Measurements from ENCODE around the gene HHIPL1.

The HHIPL1 gene

GRCh38 chr14:99679543-99679942 lies 34.6 kb downstream of the HHIPL1 start:
- no peak overlapping the region for H2AFZ ChIP-seq (ENCODE audit: low read depth, low read length)
- TF ChIP-seq CTCF (IDR thresholded peaks at IDR 0.05; ENCODE audit: low read depth, low read length) (no peak), EZH2phosphoT487 (IDR thresholded peaks at IDR 0.05; ENCODE audit: low read depth) (no peak)
- H3K27ac ChIP-seq (ENCODE audit: low read length), result no peak overlapping the region
- H3K9me3 ChIP-seq (ENCODE audit: insufficient read depth, low read length), result no peaks in the 10 kb centered on the region; the same call in 1 of the 2 replicates
- H3K4me3 ChIP-seq (ENCODE audit: low read length), result no peak overlapping the region
- H4K20me1 ChIP-seq (ENCODE audit: insufficient read depth, low read length), result no peaks in the 10 kb centered on the region
- peaks cover under 1% of the 10 kb centered on the region; the same call in 1 of the 2 replicates for H3K4me1 ChIP-seq (ENCODE audit: low read length)
- no peaks in the 10 kb centered on the region for H3K27me3 ChIP-seq (ENCODE audit: low read depth, low read length)
- no peaks in the 10 kb centered on the region for H3K79me2 ChIP-seq (ENCODE audit: low read length)
- H3K9ac ChIP-seq (ENCODE audit: low read length), result no peak overlapping the region
- no peak overlapping the region for H3K4me2 ChIP-seq (ENCODE audit: low read length)
- no peaks in the 10 kb centered on the region for H3K36me3 ChIP-seq (replicated peaks; ENCODE audit: low read depth, low read length)

GRCh38 chr14:99679996-99680395 lies 35.1 kb downstream of the HHIPL1 start:
- Histone ChIP-seq H3K4me2 (ENCODE audit: low read length) (no peak overlapping the region), H3K9ac (ENCODE audit: low read length) (no peak overlapping the region), H3K4me1 (ENCODE audit: low read length) (peaks cover 3% of the 10 kb centered on the region; the same call in 1 of the 2 replicates), H4K20me1 (ENCODE audit: insufficient read depth, low read length) (no peaks in the 10 kb centered on the region), H2AFZ (ENCODE audit: low read depth, low read length) (no peak overlapping the region), H3K27me3 (ENCODE audit: low read depth, low read length) (peaks cover 3% of the 10 kb centered on the region; the same call in 1 of the 2 replicates), H3K4me3 (ENCODE audit: low read length) (no peak overlapping the region), H3K9me3 (ENCODE audit: insufficient read depth, low read length) (no peaks in the 10 kb centered on the region; the same call in 1 of the 2 replicates), H3K36me3 (replicated peaks; ENCODE audit: low read depth, low read length) (no peaks in the 10 kb centered on the region), H3K27ac (ENCODE audit: low read length) (no peak overlapping the region), H3K79me2 (ENCODE audit: low read length) (no peaks in the 10 kb centered on the region)
- TF ChIP-seq CTCF (IDR thresholded peaks at IDR 0.05; ENCODE audit: low read depth, low read length) (no peak), EZH2phosphoT487 (IDR thresholded peaks at IDR 0.05; ENCODE audit: low read depth) (no peak)

- Histone ChIP-seq H3K9ac (ENCODE audit: low read length) (no peak overlapping the region), H3K27me3 (ENCODE audit: low read depth, low read length) (peaks cover 13% of the 10 kb centered on the region), H3K9me3 (ENCODE audit: insufficient read depth, low read length) (no peaks in the 10 kb centered on the region; the same call in 1 of the 2 replicates), H2AFZ (ENCODE audit: low read depth, low read length) (no peak overlapping the region), H3K79me2 (ENCODE audit: low read length) (no peaks in the 10 kb centered on the region), H3K4me3 (ENCODE audit: low read length) (no peak overlapping the region), H3K4me2 (ENCODE audit: low read length) (no peak overlapping the region), H3K4me1 (ENCODE audit: low read length) (peaks cover 3% of the 10 kb centered on the region; the same call in 1 of the 2 replicates), H4K20me1 (ENCODE audit: insufficient read depth, low read length) (no peaks in the 10 kb centered on the region), H3K36me3 (replicated peaks; ENCODE audit: low read depth, low read length) (no peaks in the 10 kb centered on the region), H3K27ac (ENCODE audit: low read length) (no peak overlapping the region)
- TF ChIP-seq EZH2phosphoT487 (IDR thresholded peaks at IDR 0.05; ENCODE audit: low read depth), result no peak
- TF ChIP-seq CTCF (IDR thresholded peaks at IDR 0.05; ENCODE audit: low read depth, low read length), result no peak
These were observed 36.3 kb downstream of the HHIPL1 start for GRCh38 chr14:99681101-99681831.

GRCh38 chr14:99681832-99682148 lies 36.9 kb downstream of the HHIPL1 start:
- no peak overlapping the region for H3K27ac ChIP-seq (ENCODE audit: low read length)
- H3K36me3 ChIP-seq (replicated peaks; ENCODE audit: low read depth, low read length), result no peaks in the 10 kb centered on the region

More at GRCh38 chr14:99681832-99682148, 36.9 kb downstream of the HHIPL1 start:
- Histone ChIP-seq H3K9ac (ENCODE audit: low read length) (no peak overlapping the region), H3K27me3 (ENCODE audit: low read depth, low read length) (peaks cover 19% of the 10 kb centered on the region), H3K4me1 (ENCODE audit: low read length) (peaks cover 4% of the 10 kb centered on the region; the same call in 1 of the 2 replicates), H3K9me3 (ENCODE audit: insufficient read depth, low read length) (no peaks in the 10 kb centered on the region; the same call in 1 of the 2 replicates), H3K4me2 (ENCODE audit: low read length) (no peak overlapping the region), H4K20me1 (ENCODE audit: insufficient read depth, low read length) (no peaks in the 10 kb centered on the region), H3K4me3 (ENCODE audit: low read length) (no peak overlapping the region), H3K79me2 (ENCODE audit: low read length) (no peaks in the 10 kb centered on the region), H2AFZ (ENCODE audit: low read depth, low read length) (no peak overlapping the region)
- TF ChIP-seq EZH2phosphoT487 (IDR thresholded peaks at IDR 0.05; ENCODE audit: low read depth) (no peak), CTCF (IDR thresholded peaks at IDR 0.05; ENCODE audit: low read depth, low read length) (no peak)

Data from OCI-LY3 (cell line).